Vagina (tissue), 2 donors: ENCODE measurements around the gene PSTK.

Experiments used
- CTCF ChIP-seq, 3 experiments: fragments of 450-650 bp in 2 of 3; fragments of 200-600 bp in 1 of 3; sonication (generic) in 1 of 3; IDR thresholded peaks; one replicate each; pipeline ENCODE4 v1.5.1; 2017 to 2019; ENCODE audit warnings: antibody characterized with exemption in 3 of 3, mild to moderate bottlenecking in 2 of 3, moderate library complexity in 2 of 3
- POLR2A ChIP-seq, 2 donors: fragments of 450-650 bp; IDR thresholded peaks; one replicate each; pipeline ENCODE4 v1.6.1; 2017; ENCODE audit warnings: antibody characterized with exemption in 2 of 2, mild to moderate bottlenecking in 2 of 2, moderate library complexity in 2 of 2

GRCh38 chr10:122986335-122986734, 6.1 kb downstream of the PSTK start:
- TF ChIP-seq CTCF (IDR thresholded peaks at IDR 0.05) = no peak
- no peak for TF ChIP-seq POLR2A (IDR thresholded peaks at IDR 0.05)
